GM21786 (cell line): ENCODE data around the gene CAPN5.
"Not testable (repeated sequence)": the region's sequence is repeated elsewhere in the genome, so short reads cannot be mapped to it uniquely, and the experiment has no call there.

Experiments
- ATAC-seq: cut with Tn5 transposase; IDR thresholded peaks from one replicate; pipeline ENCODE4 v1.9.1; 2021; ENCODE audit not compliant: unreplicated experiment

CAPN5 gene

GRCh38 chr11:77066229-77067042 lies at the start of gene CAPN5:
CAPN5 (plus strand) TSS chr11:77066971; CDS start chr11:77084887, 17,916 bp downstream.
- peak; percentile 74 for ATAC-seq

- ATAC-seq: not testable (repeated sequence)
Observed at GRCh38 chr11:77018396-77018924, 48.3 kb upstream of the CAPN5 start.

- ATAC-seq: no peak
Observed at GRCh38 chr11:77019976-77020595, 46.7 kb upstream of the CAPN5 start.

- no peak for ATAC-seq
Observed at GRCh38 chr11:77020734-77021133, 46.0 kb upstream of the CAPN5 start.

GRCh38 chr11:77024745-77025144 lies 42.0 kb upstream of the CAPN5 start:
- ATAC-seq: no peak

GRCh38 chr11:77026221-77026620 lies 40.5 kb upstream of the CAPN5 start:
- no peak for ATAC-seq

GRCh38 chr11:77026743-77027142 lies 40.0 kb upstream of the CAPN5 start:
- ATAC-seq: no peak

- ATAC-seq: no peak
Observed at GRCh38 chr11:77027275-77027674, 39.5 kb upstream of the CAPN5 start.

GRCh38 chr11:77029829-77030228 lies 36.9 kb upstream of the CAPN5 start:
- ATAC-seq: no peak

GRCh38 chr11:77030834-77031414 lies 35.8 kb upstream of the CAPN5 start:
- ATAC-seq: no peak

- ATAC-seq: no peak
Observed at GRCh38 chr11:77031599-77031998, 35.2 kb upstream of the CAPN5 start.

- ATAC-seq: no peak
Observed at GRCh38 chr11:77035039-77035438, 31.7 kb upstream of the CAPN5 start.

- ATAC-seq: no peak
Observed at GRCh38 chr11:77035580-77035979, 31.2 kb upstream of the CAPN5 start.

- no peak for ATAC-seq
Observed at GRCh38 chr11:77036398-77036797, 30.4 kb upstream of the CAPN5 start.

- no peak for ATAC-seq
Observed at GRCh38 chr11:77037057-77037456, 29.7 kb upstream of the CAPN5 start.

GRCh38 chr11:77038029-77038824 lies 28.5 kb upstream of the CAPN5 start:
- no peak for ATAC-seq

- ATAC-seq: no peak
Observed at GRCh38 chr11:77038825-77039326, 27.9 kb upstream of the CAPN5 start.

- ATAC-seq: no peak
Observed at GRCh38 chr11:77039491-77040400, 27.0 kb upstream of the CAPN5 start.

GRCh38 chr11:77040401-77040777 lies 26.4 kb upstream of the CAPN5 start:
- no peak for ATAC-seq

GRCh38 chr11:77040889-77041288 lies 25.9 kb upstream of the CAPN5 start:
- no peak for ATAC-seq
